ENCODE measurements around the gene UVRAG. TPM values are rescaled to one million over a fixed set of nuclear protein-coding genes. Genes with fewer than 3 reads are reported as not detected.
A peak's percentile ranks its signal among the peaks of the same experiment; 100 is the strongest.

The UVRAG gene
- total RNA-seq, 1 donor from 2014 or later, result 20.7 TPM

DNA sequence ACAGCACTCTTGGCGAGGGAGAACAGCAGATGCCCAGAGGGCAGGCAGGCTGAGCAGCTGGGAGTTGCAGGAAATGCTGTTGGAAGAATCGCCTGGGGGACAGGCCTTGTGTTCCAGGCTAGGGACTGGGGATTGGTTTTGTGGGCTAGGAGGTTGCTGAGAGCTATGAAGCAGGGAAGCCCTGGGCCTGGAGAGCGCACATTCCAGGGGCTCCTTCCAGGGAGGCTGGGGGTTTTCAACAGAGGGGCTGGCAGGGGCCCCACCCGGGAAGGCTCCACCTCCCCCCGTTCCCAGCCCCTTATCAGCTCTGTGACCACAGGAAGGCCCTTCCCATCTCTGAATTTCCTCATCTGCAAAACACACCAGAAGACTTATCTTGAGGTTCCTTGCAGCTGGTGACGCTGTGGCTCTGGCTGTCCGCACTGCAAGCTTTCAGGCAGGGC is 369.6 kb downstream of the UVRAG start:
- no peak for DNase-seq (ENCODE audit: extremely low spot score, unreplicated experiment)
- Mint-ChIP-seq H3K27ac (no peak overlapping the region), H3K4me1 (ENCODE audit: unreplicated experiment) (peaks cover 23% of the 10 kb centered on the region), H3K4me3 (no peak overlapping the region), H3K27me3 (peaks cover 3% of the 10 kb centered on the region), H3K36me3 (peaks cover 7% of the 10 kb centered on the region), H3K9me3 (no peaks in the 10 kb centered on the region)
- TF ChIP-seq CTCF (conservative IDR thresholded peaks at IDR 0.05), result no peak

DNA sequence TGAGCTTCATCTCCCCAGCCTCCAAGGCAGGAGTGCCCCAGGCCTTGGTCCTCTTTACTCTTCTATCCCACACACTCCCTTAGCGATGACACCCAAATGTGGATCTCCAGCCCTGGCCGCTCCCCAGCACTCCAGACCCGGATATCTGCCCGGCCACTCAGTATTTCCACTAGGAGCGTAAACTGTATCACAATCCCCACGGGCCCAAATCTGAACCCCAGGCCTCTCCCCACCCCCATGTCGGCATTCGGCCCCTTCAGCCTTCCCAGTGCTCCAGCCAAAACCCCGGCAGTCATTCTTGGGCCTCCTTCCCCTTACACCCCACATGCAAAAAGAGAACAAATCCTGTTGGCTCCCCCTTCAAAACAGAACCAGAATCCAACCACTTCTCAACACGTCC is 370.5 kb downstream of the UVRAG start:
- peaks cover 23% of the 10 kb centered on the region for H3K4me1 Mint-ChIP-seq (ENCODE audit: unreplicated experiment)
- DNase-seq (ENCODE audit: extremely low spot score, unreplicated experiment), result no peak
- peak overlapping the region; percentile 53 for H3K4me3 Mint-ChIP-seq
- no peak for TF ChIP-seq CTCF (conservative IDR thresholded peaks at IDR 0.05)
- peak overlapping the region; percentile 65 for H3K27ac Mint-ChIP-seq
- no peaks in the 10 kb centered on the region for H3K9me3 Mint-ChIP-seq
- peaks cover 3% of the 10 kb centered on the region for H3K27me3 Mint-ChIP-seq
- peaks cover 7% of the 10 kb centered on the region for H3K36me3 Mint-ChIP-seq

DNA sequence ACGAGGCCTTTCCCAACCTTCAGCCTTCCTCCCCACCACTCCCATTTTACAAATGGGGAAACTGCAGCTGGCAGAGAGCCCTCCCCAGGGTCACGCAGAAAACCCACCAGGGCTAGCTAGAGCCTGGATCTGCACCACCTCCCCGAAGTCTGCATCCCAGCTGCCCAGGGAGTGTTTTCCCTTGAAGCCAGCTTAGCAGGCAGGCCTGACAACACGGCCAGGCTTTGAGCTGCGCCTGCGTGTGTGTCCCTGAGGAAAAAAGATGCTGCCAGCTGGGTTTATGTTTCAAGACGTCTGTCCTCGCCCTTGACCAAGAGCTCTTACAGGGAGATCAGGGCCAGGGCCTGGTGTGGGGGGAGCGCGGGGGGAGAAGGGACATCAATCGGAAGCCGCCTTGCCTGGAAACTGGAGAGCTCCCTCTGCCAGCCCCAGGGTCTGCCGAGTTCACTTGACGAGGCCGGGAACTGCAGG is 371.0 kb downstream of the UVRAG start:
- H3K27me3 Mint-ChIP-seq, result peaks cover 3% of the 10 kb centered on the region
- peaks cover 23% of the 10 kb centered on the region for H3K4me1 Mint-ChIP-seq (ENCODE audit: unreplicated experiment)
- H3K27ac Mint-ChIP-seq, result peak overlapping the region; percentile 65
- peak overlapping the region; percentile 53 for H3K4me3 Mint-ChIP-seq
- no peak for DNase-seq (ENCODE audit: extremely low spot score, unreplicated experiment)
- no peak for TF ChIP-seq CTCF (conservative IDR thresholded peaks at IDR 0.05)
- no peaks in the 10 kb centered on the region for H3K9me3 Mint-ChIP-seq
- H3K36me3 Mint-ChIP-seq, result peaks cover 7% of the 10 kb centered on the region

- Mint-ChIP-seq H3K27ac (no peak overlapping the region), H3K4me1 (ENCODE audit: unreplicated experiment) (peaks cover 27% of the 10 kb centered on the region), H3K36me3 (peaks cover 10% of the 10 kb centered on the region), H3K4me3 (no peak overlapping the region), H3K27me3 (peaks cover 3% of the 10 kb centered on the region), H3K9me3 (no peaks in the 10 kb centered on the region)
- TF ChIP-seq CTCF (conservative IDR thresholded peaks at IDR 0.05), result no peak
- DNase-seq (ENCODE audit: extremely low spot score, unreplicated experiment), result no peak
Observed at GRCh38 chr11:76186776-76187279, 371.8 kb downstream of the UVRAG start.

- H3K27me3 Mint-ChIP-seq, result peaks cover 3% of the 10 kb centered on the region
- peaks cover 20% of the 10 kb centered on the region for H3K4me1 Mint-ChIP-seq (ENCODE audit: unreplicated experiment)
- peaks cover 10% of the 10 kb centered on the region for H3K36me3 Mint-ChIP-seq
- no peak for TF ChIP-seq CTCF (conservative IDR thresholded peaks at IDR 0.05)
- DNase-seq (ENCODE audit: extremely low spot score, unreplicated experiment), result no peak
- H3K4me3 Mint-ChIP-seq, result no peak overlapping the region
- H3K9me3 Mint-ChIP-seq, result no peaks in the 10 kb centered on the region
- H3K27ac Mint-ChIP-seq, result peak overlapping the region; percentile 10
Observed at GRCh38 chr11:76188873-76189272, 373.9 kb downstream of the UVRAG start.
